T-helper 2 cell treated with Interferon-gamma antibody and Interleukin-4, amounts not matched to agents 100 ng/mL and 5 ng/mL, for 36 hours (primary cell): Measurements from ENCODE around the gene MAD1L1. TPM values are rescaled to one million over a fixed set of nuclear protein-coding genes. Genes with fewer than 3 reads are reported as not detected.

ENCODE experiments used
- intact Hi-C: fragments of 100-400 bp; cut with micrococcal nuclease; formaldehyde crosslinking; loops from one replicate; pipeline ENCODE4 v1.15.1; 2023
- total RNA-seq: library from RNA; stranded (reverse); gene quantifications from 2 replicates; pipeline ENCODE4 v1.2.3, GENCODE V29; 2022

The MAD1L1 gene
- total RNA-seq, 1 donor from 2014 or later: 130 TPM

DNA sequence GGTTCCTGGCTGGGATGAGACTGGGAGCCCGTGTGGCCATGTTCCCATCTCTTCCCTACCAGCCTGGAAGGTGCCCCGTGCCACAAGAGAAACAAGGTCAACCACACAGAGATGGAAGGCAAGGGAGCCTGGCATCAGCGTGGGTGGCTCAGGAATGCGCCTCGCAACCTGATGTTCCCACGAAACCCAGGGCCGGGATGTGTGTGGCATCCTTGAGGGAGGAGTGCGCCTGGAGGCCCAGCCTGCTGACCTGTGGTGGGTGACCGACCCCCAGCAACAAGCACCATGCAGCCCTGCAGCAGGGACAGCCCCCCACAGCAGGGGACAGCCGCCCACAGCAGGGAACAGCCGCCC is 295.5 kb downstream of the MAD1L1 start:
- intact Hi-C loops: no loop called here

DNA sequence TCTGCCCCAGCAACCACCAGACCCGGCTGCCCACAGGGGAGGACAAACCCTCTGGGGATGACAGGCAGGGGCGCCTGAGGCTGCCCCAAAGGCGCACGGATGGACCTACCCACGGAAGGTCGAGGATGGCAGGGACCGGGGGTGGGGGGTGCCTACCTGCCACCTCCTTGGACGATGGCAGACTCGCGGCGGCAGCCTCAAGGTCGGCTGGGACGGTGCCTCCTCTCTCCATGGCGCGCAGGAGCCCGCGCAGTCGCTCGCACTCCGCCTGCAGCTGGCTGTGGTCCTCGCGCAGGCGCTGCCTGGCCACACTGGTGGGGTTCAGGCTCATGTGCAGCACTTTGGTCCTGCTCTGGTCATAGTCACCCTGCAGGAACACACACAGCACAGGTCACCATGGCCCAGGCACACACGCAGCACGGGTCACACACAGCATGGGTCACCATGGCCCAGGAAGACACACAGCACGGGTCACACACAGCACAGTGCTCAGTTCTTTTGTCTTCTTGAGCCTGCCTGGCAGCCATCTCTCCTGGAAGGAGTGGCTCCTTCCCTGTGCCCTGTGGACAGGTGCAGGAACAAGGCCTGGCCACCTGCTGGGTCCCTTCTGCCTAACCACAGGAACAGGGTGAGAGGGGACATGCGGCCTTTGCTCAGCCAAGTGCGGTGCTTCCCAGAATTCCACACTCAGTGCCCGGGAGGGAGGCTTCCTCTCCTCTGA is 296.1 kb downstream of the MAD1L1 start:
- intact Hi-C loops: no loop called here

DNA sequence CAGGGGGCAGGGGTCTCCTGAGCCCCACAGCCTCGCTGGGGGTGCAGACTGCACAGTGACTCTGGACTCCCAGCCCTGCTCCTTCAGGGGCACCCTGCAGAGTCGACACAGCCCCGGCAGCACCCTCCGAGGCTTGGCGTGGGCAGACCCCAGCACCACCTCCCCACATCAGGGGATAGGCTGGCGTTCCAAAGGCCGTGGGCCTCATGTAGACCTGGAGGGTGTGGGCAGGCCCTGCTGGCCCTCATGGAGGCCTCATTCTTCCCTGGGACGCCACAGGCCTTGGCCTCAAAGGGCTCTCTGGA is 296.8 kb downstream of the MAD1L1 start:
- intact Hi-C loops: no loop called here

DNA sequence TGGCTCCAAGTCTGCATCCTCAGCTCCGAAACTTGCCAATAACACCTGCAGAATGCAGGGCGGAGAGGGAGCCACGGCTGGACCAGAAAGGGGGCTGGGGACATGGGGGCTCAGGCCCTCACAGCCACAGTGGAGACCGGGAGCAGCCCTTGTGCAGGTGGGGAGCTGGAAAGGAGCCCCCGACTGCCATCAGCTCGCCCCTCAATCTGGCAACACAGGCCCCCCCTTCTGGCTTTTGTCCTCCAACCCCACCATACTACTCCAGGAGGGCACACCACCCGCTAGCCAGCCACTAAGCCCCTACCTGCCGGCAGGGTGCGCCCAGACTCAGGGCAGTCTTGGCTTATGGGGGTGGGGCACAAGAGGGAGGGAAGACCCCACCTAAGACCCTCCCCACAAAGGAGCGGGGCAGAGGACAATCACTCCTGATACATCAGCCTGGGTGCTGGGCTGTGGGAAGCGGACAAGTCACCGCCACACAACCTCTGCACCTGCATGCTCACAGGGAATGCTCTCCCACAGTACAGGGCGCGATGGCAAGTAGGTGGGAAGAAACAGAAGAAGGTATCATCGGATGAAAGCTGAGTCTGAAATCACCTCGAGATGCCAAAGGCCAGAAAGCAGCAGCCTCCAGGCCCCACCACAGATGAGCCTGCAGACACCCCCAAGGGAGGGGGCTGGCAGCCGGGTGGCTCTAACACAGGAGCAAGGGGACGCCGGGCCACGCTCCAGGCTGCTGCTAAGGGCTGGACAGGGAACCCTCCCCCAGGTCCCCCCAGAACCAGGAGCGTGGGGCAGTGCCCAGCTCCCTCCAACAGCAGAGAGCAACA is 297.4 kb downstream of the MAD1L1 start:
- intact Hi-C loops: no loop called here

DNA sequence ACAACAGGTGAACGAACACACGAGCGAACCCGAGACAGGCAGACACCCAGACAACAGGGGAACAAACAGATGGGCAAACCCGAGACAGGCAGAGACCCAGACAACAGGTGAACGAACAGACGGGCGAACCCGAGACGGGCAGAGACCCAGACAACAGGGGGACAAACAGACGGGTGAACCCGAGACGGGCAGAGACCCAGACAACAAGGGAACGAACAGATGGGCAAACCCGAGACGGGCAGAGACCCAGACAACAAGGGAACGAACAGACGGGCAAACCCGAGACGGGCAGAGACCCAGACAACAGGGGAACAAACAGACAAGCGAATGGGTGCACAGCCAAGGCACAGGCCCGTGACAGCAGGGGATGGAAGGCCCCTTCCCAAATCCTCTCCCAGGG is 298.0 kb downstream of the MAD1L1 start:
- intact Hi-C loops: no loop called here

DNA sequence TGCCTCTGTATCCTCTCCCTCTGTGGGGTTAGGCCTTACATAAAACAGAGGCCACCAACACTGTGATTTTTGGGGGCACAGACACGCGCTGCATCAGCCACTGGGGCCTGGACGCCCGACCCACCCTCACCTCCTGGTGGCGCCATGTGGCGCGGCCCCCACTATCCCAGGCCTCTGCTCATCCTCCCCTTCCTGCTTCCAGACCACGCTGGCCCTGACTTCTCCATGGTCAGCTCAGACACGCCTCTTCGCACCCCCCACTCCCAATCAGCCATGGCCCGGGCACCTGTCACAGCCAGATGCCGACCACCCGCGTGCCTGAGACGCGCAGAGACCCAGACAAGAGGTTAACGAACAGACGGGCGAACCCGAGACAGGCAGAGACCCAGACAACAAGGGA is 298.7 kb downstream of the MAD1L1 start:
- intact Hi-C loops: no loop called here

DNA sequence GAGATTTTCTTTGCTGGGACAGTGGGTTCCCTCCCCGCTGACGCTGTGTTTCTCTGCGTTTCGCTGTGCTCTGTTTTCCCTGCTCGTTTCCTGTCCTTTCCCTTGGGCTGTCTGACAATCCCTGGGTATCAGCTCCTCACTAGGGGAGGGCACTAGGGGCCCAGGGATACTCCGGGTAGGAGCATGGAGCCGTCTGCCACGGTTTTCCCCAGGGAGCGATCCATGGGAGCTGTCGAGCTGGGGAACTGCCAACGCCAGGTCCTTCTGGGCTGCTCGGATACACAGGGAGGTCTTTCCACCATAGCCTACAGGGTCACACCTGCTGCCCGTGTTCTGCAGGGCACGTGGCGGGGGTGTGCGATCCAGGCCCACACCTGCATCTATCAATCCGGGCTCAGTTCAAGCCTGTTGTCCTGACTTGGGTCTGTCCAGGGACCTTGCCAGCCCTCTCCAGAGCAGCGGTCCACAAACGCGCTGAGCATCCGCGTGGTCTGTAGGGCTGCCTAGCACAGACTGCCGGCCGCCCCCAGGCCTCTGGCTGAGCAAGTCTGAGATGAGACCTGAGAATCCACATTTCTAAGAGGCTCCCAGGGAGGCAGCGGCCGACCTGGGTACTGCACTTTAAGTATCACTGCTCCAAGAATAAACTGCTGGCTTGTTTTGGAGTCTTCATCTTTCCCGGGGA is 299.5 kb downstream of the MAD1L1 start:
- intact Hi-C loops: no loop called here

DNA sequence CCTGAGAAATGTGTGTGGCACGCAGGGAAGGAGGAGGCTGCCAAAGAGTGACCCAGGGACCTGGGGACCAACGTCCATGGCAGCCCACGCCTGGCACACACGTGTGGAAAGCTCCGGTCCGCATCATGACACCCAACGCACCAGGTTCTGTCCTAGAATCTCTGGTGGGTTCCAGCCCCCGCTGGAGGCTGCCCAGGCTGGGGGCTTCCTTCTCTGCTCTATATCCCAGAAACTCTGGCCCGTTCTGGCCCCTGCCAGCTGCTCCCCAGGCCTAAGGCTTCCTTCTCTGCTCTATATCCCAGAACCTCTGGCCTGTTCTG is 300.8 kb downstream of the MAD1L1 start:
- intact Hi-C loops: no loop called here

DNA sequence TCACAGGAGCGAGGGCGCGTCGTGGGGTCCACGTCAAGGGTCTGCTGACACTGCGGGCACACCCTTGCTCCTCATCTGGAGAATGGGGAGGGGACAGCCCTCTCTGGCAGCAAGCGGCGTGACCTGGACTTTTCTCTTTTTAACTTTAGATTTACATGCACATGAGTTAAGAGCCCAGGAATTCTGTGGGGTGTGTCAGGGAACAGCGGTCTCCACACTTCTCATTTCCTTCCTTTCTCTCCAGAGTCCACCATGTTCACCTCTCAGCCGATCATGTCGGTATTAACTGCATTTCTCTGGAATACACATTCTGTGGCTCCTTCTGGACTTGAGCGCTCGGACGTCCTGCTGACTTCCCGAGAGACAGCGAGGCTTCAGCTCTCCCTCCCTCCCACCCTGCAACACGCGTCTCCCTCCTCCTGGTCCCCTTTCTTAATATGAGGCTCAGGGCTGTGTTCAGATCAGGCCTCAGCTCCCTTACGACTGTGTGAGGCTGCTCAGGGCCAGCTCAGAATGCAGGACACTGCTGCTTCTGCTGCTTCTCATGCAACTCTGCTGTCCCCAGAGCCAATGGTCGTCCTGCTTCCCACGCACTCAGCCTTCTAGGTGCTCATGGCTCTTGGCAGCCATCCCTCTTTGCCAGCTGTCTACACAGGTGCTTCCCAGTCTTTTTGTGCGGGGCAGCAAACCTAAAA is 301.3 kb downstream of the MAD1L1 start:
- intact Hi-C loops: no loop called here

DNA sequence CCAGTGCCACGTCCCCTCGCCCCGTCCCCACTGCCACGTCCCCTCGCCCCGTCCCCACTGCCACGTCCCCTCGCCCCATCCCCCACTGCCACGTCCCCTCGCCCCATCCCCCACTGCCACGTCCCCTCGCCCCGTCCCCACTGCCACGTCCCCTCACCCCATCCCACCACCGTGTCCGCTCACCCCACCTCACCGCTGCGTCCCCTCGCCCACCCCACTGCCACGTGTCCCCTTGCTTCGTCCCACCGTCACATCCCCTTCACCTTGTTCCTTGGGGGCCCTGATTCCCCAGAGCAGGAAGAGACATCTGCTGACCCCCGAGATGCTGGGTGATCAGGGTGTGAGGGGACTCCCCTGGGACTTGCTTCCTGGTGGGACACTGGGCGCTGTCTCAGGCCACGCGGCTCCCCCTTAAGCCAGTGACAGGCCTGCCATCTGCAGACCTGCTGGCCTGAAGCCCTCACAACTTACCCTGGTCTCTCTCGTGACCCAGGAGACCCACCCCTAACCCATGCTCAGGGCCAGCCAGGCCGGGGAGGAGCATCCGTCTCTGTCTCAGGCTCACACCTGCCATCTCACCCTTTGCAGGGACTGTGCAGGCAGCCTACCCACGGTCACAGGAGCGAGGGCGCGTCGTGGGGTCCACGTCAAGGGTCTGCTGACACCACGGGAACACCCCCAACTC is 302.2 kb downstream of the MAD1L1 start:
- intact Hi-C loops: no loop called here

DNA sequence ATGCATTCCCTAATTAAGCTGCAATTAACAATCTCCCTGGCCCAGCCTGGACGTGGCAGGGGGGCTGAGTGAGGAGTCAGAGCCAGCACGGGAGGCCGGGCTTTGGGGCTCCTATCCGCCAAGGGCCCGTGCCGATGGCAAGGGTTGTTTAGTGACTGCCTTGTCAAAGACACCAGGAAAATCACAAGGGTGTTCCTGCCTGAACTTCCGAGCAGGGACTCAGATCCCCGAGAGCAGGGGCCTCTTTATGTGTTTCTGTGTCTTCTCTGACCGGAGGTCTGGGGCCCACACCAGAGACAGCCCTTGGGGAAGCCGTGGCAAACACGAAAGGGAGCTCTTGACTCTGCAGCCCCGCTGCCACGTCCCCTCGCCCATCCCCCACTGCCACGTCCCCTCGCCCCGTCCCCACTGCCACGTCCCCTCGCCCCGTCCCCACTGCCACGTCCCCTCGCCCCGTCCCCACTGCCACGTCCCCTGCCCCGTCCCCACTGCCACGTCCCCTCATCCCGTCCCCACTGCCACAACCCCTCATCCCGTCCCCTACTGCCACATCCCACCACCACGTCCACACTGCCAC is 303.3 kb downstream of the MAD1L1 start:
- intact Hi-C loops: loop anchor here (10.0 kb wide), 2 partner anchors 55 to 355 kb away; partner anchors contain the start of gene PSMG3

DNA sequence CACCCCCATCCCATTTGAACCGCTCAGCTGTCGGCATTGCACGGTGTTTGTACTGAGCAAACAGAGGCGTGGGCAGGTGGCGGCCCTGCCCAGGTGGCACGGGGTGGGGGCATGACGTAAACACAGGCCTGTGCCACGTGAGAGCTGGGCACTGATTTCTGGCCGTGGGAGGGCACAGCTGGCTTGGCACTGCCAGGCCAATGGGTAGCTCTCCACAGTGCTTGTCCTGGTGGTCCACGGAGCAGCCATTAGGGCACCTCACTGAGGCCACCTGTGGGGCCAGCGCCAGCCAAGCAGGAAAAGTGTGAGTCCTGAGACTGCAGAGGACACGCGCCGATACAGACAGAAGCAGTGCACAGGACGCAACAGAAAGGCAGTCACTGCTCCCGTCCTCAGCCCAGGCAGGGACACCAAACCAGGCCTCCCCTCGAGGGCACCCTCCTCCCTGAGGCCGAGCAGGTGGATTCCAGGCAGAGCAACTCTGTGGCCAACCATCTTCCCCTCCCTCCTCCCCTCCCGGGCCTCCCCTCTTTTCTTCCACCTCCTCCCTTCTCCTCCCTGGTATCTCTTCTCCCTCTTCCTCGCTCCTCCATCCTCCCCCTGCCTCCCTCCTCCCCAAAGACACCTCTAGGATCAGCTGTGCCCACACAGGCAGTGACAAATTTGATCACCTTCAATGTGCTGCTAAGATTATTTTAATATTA is 303.9 kb downstream of the MAD1L1 start:
- intact Hi-C loops: loop anchor here (10.0 kb wide), 2 partner anchors 56 to 354 kb away; partner anchors contain the start of gene PSMG3

DNA sequence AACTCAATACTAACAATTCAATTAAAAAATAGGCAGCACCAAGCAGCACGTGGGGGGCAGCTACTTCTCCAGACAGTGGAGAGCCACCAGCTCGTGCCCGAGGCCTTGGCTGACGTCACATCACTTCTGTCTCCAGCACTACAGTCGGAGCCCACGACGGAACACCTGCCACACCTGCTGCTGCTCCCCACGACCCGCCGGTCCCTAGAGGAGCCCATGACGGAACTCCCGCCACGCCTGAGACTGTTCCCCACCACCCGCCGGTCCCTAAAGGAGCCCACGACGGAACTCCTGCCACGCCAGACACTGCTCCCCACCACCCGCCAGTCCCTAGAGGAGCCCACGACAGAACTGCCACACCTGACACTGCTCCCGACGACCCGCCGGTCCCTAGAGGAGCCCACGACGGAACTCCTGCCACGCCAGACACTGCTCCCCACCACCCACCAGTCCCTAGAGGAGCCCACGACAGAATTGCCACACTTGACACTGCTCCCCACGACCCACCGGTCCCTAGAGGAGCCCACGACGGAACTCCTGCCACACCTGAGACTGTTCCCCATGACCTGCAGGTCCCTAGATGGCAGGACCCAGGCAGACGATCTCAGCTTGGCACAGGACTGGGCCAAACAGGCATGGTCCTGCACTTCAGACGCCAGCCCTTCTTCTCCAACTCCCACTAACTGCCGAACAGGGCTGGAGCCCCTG is 304.7 kb downstream of the MAD1L1 start:
- intact Hi-C loops: loop anchor here (10.0 kb wide), 2 partner anchors 57 to 353 kb away; partner anchors contain the start of gene PSMG3

DNA sequence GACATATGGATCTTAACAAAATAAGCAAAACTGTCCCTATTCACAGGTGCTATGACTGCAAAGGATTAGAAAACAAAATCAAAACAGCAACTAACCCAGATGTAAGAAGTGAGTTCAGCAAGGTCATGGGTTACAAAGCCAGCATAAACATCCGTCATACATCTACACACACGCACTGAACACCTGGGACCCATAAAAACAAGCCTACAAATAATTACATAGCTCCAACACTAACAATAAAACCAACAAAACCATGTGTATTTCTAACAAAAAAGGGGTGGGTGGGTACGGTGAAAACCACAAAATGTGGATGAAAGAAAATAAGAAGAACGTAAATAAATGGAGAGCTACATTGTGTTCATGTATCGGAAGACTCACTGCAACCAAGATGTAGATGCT is 305.8 kb downstream of the MAD1L1 start:
- intact Hi-C loops: loop anchor here (1.0 to 10.0 kb wide), 3 partner anchors 13 to 352 kb away; partner anchors contain the start of gene PSMG3

DNA sequence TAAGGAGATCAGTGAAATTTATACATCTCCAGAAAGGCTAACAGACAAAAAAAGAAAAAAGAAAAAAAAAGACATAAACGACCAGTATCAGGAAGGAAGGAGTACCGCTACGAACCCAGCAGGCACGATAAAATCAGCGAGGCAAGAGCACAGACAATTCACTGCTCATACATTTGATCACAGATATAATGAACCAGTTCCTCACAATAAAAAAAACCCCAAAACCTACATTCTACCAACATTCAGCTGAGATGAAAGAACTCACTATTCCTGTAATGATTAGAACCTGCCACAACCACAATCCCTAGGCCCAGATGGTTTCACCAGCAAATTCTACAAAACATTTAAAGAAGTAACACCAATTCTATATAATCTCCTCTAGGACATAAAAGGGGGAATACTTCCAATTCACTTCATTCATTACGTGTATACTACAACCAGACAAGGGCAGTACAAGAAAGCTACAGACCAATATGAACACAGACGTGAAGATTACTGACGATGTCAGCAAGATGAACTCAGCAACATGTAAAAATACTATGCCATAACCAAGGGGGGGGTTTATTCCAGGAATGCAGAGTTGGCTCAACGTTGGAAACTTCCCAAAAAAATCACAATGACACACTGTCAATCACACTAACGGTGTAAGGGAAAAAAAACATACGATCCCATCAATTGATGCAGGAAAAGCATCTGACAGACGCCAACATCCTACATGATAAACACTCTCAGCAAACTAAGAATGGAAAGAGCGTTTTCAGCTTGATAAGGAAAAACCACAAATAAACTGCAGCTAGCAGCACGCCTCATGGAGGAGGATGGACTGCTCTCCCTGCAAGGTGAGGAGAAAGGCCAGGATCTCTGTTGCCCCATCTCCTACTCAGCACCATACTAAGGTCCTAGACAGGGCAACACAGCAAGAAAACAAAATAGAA is 306.5 kb downstream of the MAD1L1 start:
- intact Hi-C loops: loop anchor here (1.0 to 10.0 kb wide), 3 partner anchors 14 to 351 kb away; partner anchors contain the start of gene PSMG3

DNA sequence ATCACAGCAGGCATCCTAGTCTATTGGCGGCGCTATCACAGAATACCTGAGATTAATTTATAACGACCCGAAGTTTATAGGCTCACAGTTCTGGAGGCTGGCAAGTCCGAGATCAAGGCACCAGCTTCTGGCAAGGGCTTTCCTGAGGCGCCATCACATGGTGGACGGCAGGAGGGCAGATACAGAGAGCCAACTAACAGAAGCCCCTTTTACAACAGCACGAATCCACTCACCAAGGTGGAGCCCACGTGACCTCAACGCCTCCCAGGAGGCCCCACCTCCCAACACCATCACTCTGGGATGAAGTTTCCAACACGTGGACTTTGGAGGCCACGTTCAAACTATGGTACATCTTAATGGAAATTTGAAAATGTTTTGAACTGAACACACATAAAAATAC is 307.4 kb downstream of the MAD1L1 start:
- intact Hi-C loops: loop anchor here (10.0 kb wide), 2 partner anchors 59 to 351 kb away; partner anchors contain the start of gene PSMG3

DNA sequence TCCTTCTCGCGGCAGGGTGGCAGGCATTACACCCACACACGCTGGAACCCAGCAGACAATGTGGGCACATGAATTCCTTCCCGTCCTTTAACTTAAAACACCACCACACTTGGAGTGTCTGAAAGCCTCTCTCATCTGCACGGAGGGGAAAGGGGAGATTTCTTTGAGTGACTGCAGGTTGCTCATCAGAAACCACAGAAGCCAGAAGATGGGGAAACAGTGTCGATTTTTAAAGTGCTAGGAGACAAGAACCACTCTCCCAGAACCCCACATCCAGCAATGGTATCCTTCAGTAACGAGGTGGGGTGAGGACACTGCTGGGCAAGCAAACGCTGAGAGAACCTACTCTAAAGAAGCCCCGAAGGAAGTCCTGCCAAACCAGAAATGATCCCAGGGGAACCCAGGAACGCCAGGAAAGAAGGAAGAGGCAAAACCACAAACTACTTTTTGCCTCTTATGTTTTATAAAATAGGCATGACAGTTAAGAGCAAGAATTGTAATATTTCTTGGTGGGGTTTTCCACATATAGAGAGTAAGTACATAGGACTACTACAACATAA is 308.4 kb downstream of the MAD1L1 start:
- intact Hi-C loops: loop anchor here (5.0 to 10.0 kb wide), 3 partner anchors 60 to 483 kb away; partner anchors contain the start of gene PSMG3
